Retinal pigment epithelial cell (primary cell): ENCODE measurements around the gene TCF7.

ENCODE experiments used
- DNase-seq: peaks from one replicate; pipeline ENCODE4 v3.0.0-alpha.2; 2010; ENCODE audit warnings: low read depth
- H3K4me3 ChIP-seq: 2 replicates; pipeline ENCODE4 v1.5.1; 2011; ENCODE audit warnings: mild to moderate bottlenecking, low read length, control low read depth, moderate library complexity
- TF ChIP-seq, protein P1 (sequence below): conservative IDR thresholded peaks from 2 replicates; pipeline ENCODE4 v1.5.1; 2011; ENCODE audit warnings: low read depth, low read length, control low read depth, inconsistent platforms

TCF7 gene

DNA sequence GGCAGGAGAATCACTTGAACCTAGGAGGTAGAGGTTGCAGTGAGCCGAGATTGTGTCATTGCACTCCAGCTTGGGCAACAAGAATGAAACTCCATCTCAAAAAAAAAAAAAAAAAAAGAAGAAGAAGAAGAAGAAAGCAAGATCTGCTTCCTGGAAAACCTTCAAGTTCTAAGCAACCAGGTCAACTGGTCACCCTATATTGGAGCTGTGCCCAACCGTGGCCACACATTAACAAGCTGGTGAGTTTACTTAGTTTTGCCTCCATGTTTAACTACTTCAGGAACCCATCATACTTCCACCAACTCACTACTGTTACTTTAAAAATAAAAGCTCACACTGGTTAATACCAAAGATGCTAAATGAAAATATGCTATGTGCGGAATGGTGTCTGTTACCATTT is 74.5 kb downstream of the TCF7 start:
- no peak for DNase-seq
- TF ChIP-seq, protein P1, sequence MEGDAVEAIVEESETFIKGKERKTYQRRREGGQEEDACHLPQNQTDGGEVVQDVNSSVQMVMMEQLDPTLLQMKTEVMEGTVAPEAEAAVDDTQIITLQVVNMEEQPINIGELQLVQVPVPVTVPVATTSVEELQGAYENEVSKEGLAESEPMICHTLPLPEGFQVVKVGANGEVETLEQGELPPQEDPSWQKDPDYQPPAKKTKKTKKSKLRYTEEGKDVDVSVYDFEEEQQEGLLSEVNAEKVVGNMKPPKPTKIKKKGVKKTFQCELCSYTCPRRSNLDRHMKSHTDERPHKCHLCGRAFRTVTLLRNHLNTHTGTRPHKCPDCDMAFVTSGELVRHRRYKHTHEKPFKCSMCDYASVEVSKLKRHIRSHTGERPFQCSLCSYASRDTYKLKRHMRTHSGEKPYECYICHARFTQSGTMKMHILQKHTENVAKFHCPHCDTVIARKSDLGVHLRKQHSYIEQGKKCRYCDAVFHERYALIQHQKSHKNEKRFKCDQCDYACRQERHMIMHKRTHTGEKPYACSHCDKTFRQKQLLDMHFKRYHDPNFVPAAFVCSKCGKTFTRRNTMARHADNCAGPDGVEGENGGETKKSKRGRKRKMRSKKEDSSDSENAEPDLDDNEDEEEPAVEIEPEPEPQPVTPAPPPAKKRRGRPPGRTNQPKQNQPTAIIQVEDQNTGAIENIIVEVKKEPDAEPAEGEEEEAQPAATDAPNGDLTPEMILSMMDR, result no peak

DNA sequence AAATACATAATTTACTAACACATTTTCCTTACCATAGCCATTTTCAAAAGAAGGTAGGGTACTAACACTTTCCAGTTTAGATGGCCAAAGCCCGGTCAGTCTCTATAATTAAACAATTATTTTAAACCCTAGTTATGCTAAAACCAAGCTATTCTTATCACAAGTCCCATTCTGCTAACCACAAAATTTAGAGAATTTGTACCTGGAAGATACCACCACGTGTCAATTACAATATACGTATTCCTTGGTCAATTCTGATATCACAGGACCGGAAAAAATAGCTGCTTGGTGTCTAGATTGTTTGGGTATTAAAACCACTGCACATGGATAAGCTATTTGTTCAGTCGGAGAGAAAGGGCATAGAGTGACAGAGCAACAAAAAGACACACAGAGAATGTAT is 81.2 kb downstream of the TCF7 start:
- DNase-seq, result no peak
- TF ChIP-seq, protein P1, result no peak
- H3K4me3 ChIP-seq, result no peak overlapping the region

More for the DNA sequence above, 74.5 kb downstream of the TCF7 start:
- H3K4me3 ChIP-seq, result no peak overlapping the region
